Astrocyte (in vitro differentiated cells and primary cell): ENCODE data around the gene TMEM179. TPM values are rescaled to one million over a fixed set of nuclear protein-coding genes. Genes with fewer than 3 reads are reported as not detected.

Experiments
- DNase-seq: peaks from one replicate; pipeline ENCODE4 v3.0.0-alpha.2; 2010; ENCODE audit warnings: low read depth
- FAIRE-seq: peaks from 2 replicates; lab custom pipeline; 2011; peaks lifted over from hg19 to GRCh38; lab: Jason Lieb, UNC
- H2AFZ ChIP-seq: 2 replicates; pipeline ENCODE4 v1.6.0; 2012; ENCODE audit warnings: low read depth, low read length, inconsistent platforms
- H3K27ac ChIP-seq: 2 replicates; pipeline ENCODE4 v1.5.1; 2011; ENCODE audit warnings: low read depth, low read length, inconsistent platforms
- H3K27me3 ChIP-seq: 2 replicates; pipeline ENCODE4 v1.6.0; 2011; ENCODE audit warnings: low read length, inconsistent platforms; ENCODE audit not compliant: insufficient read depth
- H3K36me3 ChIP-seq: 2 replicates; pipeline ENCODE4 v1.5.1; 2011; ENCODE audit warnings: low read length, inconsistent platforms; ENCODE audit not compliant: insufficient read depth
- H3K4me1 ChIP-seq: 2 replicates; pipeline ENCODE4 v1.5.1; 2011; ENCODE audit warnings: low read length, inconsistent platforms; ENCODE audit not compliant: insufficient read depth
- H3K4me2 ChIP-seq: 2 replicates; pipeline ENCODE4 v1.6.0; 2012; ENCODE audit warnings: low read length, inconsistent platforms
- H3K4me3 ChIP-seq: 2 replicates; pipeline ENCODE4 v1.5.1; 2011; ENCODE audit warnings: low read depth, mild to moderate bottlenecking, low read length, inconsistent platforms; ENCODE audit not compliant: insufficient read depth
- H3K79me2 ChIP-seq: 2 replicates; pipeline ENCODE4 v1.6.0; 2012; ENCODE audit warnings: mild to moderate bottlenecking, low read length, inconsistent platforms; ENCODE audit not compliant: insufficient read depth
- H3K9ac ChIP-seq: 2 replicates; pipeline ENCODE4 v1.6.0; 2012; ENCODE audit warnings: mild to moderate bottlenecking, low read length, inconsistent platforms
- H3K9me3 ChIP-seq: 2 replicates; pipeline ENCODE4 v1.5.1; 2012; ENCODE audit warnings: low read depth, mild to moderate bottlenecking, low read length, inconsistent platforms; ENCODE audit not compliant: insufficient read depth
- H4K20me1 ChIP-seq: 2 replicates; pipeline ENCODE4 v1.6.0; 2012; ENCODE audit warnings: low read length, inconsistent platforms; ENCODE audit not compliant: insufficient read depth
- H3K27ac Mint-ChIP-seq: one replicate; pipeline ENCODE4 v1.8.0; 2021; ENCODE audit warnings: mild to moderate bottlenecking, mixed read lengths; ENCODE audit not compliant: unreplicated experiment
- H3K27me3 Mint-ChIP-seq: one replicate; pipeline ENCODE4 v1.8.0; 2021; ENCODE audit warnings: low read depth, mixed read lengths; ENCODE audit not compliant: unreplicated experiment
- H3K36me3 Mint-ChIP-seq: one replicate; pipeline ENCODE4 v1.8.0; 2021; ENCODE audit warnings: low read depth, mixed read lengths; ENCODE audit not compliant: unreplicated experiment
- H3K4me1 Mint-ChIP-seq: one replicate; pipeline ENCODE4 v1.8.0; 2021; ENCODE audit warnings: low read depth, mixed read lengths; ENCODE audit not compliant: unreplicated experiment
- H3K4me3 Mint-ChIP-seq: one replicate; pipeline ENCODE4 v1.8.0; 2021; ENCODE audit warnings: mild to moderate bottlenecking, moderate library complexity, mixed read lengths; ENCODE audit not compliant: unreplicated experiment
- H3K9me3 Mint-ChIP-seq: one replicate; pipeline ENCODE4 v1.8.0; 2021; ENCODE audit warnings: mild to moderate bottlenecking, mixed read lengths; ENCODE audit not compliant: unreplicated experiment
- EZH2 ChIP-seq: IDR thresholded peaks from 2 replicates; pipeline ENCODE4 v1.6.1; 2012; ENCODE audit warnings: mild to moderate bottlenecking, low read length, inconsistent platforms; ENCODE audit not compliant: insufficient read depth
- total RNA-seq: library from RNA; stranded (reverse); gene quantifications from 2 replicates; pipeline ENCODE4 v1.2.1, GENCODE V29; 2021
- TF ChIP-seq, protein P1 (sequence below): IDR thresholded peaks from 2 replicates; pipeline ENCODE4 v1.5.1; 2011; ENCODE audit warnings: low read depth, mild to moderate bottlenecking, inconsistent platforms, low read length, moderate library complexity; ENCODE audit not compliant: insufficient read depth

Gene TMEM179
- total RNA-seq, 1 donor from 2014 or later, result 0.82 TPM

DNA sequence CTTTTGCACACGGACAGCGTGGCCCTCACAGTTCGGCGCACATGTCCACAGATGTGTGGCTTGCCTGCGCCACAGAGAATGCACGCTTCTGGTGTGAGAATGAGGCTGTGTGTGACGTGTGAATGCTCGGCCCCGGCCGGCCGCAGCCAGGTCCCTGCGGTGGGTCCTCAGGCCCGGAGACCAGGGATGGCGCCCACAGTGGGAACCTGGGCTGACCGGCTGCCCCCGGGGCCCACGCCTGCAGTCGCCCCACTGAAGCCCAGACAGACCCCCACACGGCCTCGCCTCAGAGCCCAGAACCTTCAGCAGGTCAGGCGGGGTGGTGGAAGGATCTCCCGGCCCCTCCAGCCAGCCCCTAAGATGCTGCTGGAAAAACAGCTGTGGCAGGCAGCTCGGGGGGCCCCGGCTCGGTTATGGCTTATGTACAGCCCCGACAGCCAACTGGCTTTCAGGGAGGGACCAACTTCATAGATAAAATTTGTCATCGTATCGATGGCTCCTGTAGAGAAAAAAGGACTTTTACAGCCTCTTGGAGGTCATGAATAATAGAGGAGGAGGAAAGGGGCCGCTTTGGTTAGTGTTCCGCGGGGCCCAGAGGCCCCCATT is 29.5 kb downstream of the TMEM179 start:
- Histone ChIP-seq H3K27ac (no peak overlapping the region), H4K20me1 (no peaks in the 10 kb centered on the region), H3K27me3 (no peaks in the 10 kb centered on the region), H3K4me2 (no peak overlapping the region), H3K9me3 (no peaks in the 10 kb centered on the region), H3K36me3 (no peaks in the 10 kb centered on the region), H3K79me2 (no peaks in the 10 kb centered on the region), H3K4me1 (no peaks in the 10 kb centered on the region), H3K4me3 (no peak overlapping the region), H2AFZ (no peak overlapping the region), H3K9ac (no peak overlapping the region)
- Mint-ChIP-seq H3K36me3 (no peaks in the 10 kb centered on the region), H3K4me1 (no peaks in the 10 kb centered on the region), H3K27me3 (peaks cover 38% of the 10 kb centered on the region), H3K9me3 (no peaks in the 10 kb centered on the region), H3K4me3 (no peak overlapping the region), H3K27ac (no peak overlapping the region)
- FAIRE-seq (no peak), DNase-seq (no peak)
- TF ChIP-seq, protein P1, sequence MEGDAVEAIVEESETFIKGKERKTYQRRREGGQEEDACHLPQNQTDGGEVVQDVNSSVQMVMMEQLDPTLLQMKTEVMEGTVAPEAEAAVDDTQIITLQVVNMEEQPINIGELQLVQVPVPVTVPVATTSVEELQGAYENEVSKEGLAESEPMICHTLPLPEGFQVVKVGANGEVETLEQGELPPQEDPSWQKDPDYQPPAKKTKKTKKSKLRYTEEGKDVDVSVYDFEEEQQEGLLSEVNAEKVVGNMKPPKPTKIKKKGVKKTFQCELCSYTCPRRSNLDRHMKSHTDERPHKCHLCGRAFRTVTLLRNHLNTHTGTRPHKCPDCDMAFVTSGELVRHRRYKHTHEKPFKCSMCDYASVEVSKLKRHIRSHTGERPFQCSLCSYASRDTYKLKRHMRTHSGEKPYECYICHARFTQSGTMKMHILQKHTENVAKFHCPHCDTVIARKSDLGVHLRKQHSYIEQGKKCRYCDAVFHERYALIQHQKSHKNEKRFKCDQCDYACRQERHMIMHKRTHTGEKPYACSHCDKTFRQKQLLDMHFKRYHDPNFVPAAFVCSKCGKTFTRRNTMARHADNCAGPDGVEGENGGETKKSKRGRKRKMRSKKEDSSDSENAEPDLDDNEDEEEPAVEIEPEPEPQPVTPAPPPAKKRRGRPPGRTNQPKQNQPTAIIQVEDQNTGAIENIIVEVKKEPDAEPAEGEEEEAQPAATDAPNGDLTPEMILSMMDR, result no peak

DNA sequence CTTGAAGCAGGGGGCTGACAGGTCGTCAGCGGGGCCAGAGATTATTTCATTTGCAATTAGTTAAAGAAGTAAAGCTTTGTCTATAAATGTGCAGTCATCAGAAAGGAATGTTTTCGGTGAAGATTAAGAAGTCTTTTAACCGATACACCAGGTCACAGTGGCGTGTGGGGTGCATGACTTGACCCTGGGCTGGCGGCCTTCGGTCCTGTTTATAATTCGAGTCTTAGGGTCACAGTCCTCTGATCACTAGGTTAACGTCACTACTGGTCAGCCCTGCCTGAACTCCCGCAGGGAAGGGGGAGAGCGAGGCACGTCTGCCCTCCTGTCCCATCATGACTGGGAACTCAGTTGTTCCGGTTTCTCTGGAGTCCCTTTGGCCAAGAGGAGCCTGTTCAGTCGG is 30.0 kb downstream of the TMEM179 start:
- Mint-ChIP-seq H3K27ac (peak overlapping the region; percentile 53), H3K36me3 (no peaks in the 10 kb centered on the region), H3K9me3 (no peaks in the 10 kb centered on the region), H3K4me3 (no peak overlapping the region), H3K27me3 (peaks cover 37% of the 10 kb centered on the region), H3K4me1 (no peaks in the 10 kb centered on the region)
- Histone ChIP-seq H3K79me2 (no peaks in the 10 kb centered on the region), H3K4me2 (no peak overlapping the region), H3K9ac (no peak overlapping the region), H3K27me3 (no peaks in the 10 kb centered on the region), H3K27ac (no peak overlapping the region), H3K36me3 (no peaks in the 10 kb centered on the region), H2AFZ (no peak overlapping the region), H4K20me1 (no peaks in the 10 kb centered on the region), H3K4me3 (no peak overlapping the region), H3K4me1 (no peaks in the 10 kb centered on the region), H3K9me3 (no peaks in the 10 kb centered on the region)
- DNase-seq, result no peak
- no peak for FAIRE-seq
- no peak for TF ChIP-seq EZH2
- TF ChIP-seq, protein P1, result no peak

DNA sequence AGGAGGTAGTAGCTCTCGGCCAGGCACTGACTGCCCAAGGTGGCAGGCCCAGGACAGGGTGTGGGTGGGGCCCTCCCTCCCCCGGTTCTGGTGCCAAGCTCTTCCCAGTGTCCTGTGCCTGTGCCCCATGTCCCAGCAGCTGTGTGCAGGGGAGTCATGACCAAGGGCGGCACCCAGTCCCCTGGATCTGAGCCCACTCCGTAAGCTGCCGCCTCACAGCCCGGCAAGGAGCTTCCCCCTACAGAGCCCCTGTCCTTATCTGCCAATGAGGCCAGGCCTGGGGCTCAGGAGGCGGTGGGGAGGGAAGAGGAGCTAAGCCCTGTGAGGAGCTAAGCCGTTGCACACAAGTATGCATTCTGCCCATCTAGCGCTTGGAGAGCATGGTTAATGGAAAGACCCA is 30.6 kb downstream of the TMEM179 start:
- Histone ChIP-seq H3K4me1 (no peaks in the 10 kb centered on the region), H2AFZ (no peak overlapping the region), H3K27me3 (no peaks in the 10 kb centered on the region), H3K9ac (no peak overlapping the region), H3K27ac (no peak overlapping the region), H3K36me3 (no peaks in the 10 kb centered on the region), H3K4me2 (no peak overlapping the region), H3K9me3 (no peaks in the 10 kb centered on the region), H3K4me3 (no peak overlapping the region), H3K79me2 (no peaks in the 10 kb centered on the region), H4K20me1 (no peaks in the 10 kb centered on the region)
- H3K9me3 Mint-ChIP-seq, result no peaks in the 10 kb centered on the region
- peak overlapping the region; percentile 53 for H3K27ac Mint-ChIP-seq
- DNase-seq, result no peak
- no peak overlapping the region for H3K4me3 Mint-ChIP-seq
- peaks cover 38% of the 10 kb centered on the region for H3K27me3 Mint-ChIP-seq
- FAIRE-seq, result no peak
- no peak for TF ChIP-seq EZH2
- TF ChIP-seq, protein P1, result no peak
- no peaks in the 10 kb centered on the region for H3K36me3 Mint-ChIP-seq
- no peaks in the 10 kb centered on the region for H3K4me1 Mint-ChIP-seq
